Endothelial cell of hepatic sinusoid (primary cell): ENCODE data around the gene SRCAP.

Experiments
- in situ Hi-C: cut with HindIII; loops from 2 replicates; pipeline ENCODE4 v1.10.0; 2017; ENCODE audit warnings: low sequenced_read_pairs

Gene SRCAP

GRCh38 chr16:30728321-30728720 lies 29.4 kb downstream of the SRCAP start:
- in situ Hi-C loops = no loop called here

- in situ Hi-C loops = no loop called here
These were observed 30.1 kb downstream of the SRCAP start for GRCh38 chr16:30728899-30729672.

GRCh38 chr16:30731411-30731810 lies 32.4 kb downstream of the SRCAP start:
- in situ Hi-C loops = no loop called here

DNA sequence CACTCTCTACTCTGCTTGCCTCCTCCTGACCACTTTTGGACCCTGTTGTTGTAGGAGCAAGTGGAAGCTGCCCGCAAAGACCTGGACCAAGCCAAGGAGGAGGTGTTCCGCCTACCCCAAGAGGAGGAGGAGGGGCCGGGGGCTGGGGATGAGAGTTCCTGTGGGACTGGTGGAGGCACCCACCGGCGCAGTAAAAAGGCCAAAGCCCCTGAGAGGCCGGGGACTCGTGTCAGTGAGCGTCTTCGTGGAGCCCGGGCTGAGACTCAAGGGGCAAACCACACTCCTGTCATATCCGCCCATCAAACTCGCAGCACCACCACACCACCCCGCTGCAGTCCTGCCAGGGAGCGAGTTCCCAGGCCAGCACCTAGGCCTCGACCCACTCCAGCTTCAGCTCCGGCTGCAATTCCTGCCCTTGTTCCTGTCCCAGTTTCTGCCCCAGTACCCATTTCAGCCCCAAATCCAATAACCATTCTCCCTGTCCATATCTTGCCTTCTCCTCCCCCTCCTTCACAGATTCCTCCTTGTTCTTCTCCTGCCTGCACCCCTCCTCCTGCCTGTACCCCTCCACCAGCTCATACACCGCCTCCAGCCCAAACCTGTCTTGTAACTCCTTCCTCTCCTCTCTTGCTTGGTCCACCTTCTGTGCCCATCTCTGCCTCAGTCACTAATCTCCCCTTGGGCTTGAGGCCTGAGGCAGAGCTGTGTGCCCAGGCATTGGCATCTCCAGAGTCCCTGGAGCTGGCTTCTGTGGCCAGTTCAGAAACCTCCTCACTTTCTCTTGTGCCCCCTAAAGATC lies 38.2 kb downstream of the SRCAP start:
- in situ Hi-C loops = no loop called here

DNA sequence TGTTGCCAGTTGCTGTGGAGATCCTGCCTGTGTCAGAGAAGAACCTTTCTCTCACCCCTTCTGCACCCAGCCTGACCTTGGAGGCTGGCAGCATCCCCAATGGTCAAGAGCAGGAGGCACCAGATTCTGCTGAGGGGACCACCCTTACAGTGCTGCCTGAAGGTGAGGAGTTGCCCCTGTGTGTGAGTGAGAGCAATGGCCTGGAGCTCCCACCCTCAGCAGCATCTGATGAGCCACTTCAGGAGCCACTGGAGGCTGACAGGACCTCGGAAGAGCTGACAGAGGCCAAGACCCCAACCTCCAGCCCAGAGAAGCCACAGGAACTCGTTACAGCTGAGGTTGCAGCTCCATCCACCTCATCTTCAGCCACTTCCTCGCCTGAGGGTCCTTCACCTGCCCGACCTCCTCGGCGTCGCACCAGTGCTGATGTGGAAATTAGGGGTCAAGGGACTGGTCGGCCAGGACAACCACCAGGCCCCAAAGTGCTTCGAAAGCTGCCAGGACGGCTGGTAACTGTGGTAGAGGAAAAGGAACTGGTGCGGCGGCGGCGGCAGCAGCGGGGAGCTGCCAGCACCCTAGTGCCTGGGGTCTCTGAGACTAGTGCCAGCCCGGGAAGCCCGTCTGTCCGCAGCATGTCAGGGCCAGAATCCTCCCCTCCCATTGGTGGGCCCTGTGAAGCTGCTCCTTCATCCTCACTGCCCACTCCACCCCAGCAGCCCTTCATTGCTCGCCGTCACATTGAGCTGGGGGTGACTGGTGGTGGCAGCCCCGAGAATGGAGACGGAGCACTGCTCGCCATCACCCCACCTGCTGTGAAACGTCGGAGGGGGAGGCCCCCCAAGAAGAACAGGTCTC lies 39.0 kb downstream of the SRCAP start:
- in situ Hi-C loops = no loop called here

DNA sequence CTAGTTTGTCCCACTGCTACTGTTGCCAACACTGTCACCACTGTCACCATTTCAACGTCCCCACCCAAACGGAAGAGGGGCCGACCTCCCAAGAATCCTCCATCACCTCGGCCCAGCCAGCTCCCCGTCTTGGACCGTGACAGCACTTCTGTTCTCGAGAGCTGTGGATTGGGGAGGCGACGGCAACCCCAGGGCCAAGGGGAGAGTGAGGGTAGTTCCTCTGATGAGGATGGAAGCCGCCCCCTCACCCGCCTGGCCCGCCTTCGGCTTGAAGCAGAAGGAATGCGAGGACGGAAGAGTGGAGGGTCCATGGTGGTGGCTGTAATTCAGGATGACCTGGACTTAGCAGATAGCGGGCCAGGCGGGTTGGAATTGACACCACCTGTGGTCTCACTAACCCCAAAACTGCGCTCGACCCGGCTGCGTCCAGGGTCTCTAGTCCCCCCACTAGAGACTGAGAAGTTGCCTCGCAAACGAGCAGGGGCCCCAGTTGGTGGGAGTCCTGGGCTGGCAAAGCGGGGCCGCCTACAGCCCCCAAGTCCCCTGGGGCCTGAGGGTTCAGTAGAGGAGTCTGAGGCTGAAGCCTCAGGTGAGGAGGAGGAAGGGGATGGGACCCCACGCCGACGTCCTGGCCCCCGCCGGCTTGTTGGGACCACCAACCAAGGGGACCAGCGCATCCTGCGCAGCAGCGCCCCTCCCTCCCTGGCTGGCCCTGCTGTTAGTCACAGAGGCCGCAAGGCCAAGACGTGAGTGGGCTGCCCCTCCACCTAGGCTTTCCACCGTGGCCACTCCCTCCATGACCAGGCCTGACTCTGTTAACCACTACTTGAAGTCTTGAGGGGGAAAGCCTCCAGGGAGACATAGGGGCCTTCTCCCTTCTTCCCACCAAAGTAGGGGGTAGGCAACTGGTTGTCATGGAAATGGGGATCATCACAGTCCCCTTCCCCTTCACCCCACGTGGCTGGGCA lies 40.3 kb downstream of the SRCAP start:
- in situ Hi-C loops = no loop called here

DNA sequence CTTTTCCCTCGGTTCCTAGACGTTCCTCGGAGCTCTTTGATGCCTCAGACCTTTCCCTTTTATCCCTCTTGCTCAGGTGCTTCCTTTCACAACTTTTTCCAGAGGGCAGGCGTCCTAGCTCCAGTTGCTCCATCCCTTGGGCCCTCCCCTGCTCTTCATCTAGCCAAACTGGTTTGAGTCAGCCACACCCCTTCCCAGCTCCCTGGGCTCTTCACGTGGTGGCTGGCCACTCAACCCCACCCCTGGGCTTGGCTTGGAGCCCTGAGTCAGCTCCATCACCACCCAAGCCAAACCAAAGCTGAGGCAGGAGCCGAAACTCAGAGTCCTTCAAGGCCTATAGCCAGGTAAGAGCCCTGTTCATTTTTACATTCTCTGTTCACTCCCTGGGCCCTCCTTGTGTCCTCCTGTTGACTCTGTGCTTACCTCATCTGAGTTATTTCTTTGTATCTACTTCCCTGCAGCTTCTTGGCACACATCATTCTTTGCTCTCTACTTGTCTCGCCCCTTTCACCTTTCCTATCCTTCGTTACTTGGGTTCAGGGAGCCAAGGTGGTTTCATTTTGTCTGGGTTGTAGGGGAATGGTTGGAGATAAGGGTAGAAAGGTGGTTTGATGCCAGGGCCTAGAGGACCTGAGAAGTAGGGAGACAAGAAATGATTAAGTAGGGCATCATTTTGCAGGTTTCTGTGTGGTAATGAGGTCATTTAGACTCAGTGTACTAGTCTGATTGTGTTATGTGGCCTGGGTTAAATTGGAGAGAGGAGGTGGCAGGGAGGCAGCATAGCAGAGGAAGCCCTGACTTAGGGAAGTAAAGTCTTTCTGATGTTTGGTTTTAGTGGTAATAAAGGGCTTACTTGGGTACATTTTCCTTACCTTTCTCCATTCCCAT lies 41.6 kb downstream of the SRCAP start:
- in situ Hi-C loops = no loop called here

DNA sequence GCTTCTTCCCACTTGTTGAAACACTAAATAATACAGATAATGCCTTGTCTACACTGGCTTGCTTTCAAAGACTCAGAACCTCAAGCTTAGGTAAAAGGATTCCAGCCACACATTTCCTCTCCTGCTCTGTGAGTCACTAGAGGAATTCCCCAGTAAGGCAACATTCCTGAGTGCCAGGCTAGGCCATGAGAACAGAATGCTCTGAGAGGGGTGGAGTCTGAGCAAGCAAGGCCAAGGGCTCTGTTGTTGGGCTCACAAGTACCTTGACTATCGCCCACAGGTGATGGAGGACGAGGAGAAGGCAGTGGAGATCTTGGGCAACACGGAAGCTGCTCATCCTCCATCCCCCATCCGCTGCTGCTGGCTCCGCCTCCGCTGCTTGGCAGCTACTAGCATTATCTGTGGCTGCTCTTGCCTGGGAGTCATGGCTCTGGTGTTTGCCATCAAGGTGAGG lies 42.5 kb downstream of the SRCAP start:
- in situ Hi-C loops = no loop called here

GRCh38 chr16:30743716-30744115 lies 44.7 kb downstream of the SRCAP start:
- in situ Hi-C loops = no loop called here

- in situ Hi-C loops = no loop called here
These were observed 45.2 kb downstream of the SRCAP start for GRCh38 chr16:30744183-30744582.

- in situ Hi-C loops = no loop called here
These were observed 46.1 kb downstream of the SRCAP start for GRCh38 chr16:30745082-30745481.

GRCh38 chr16:30746638-30747175 lies 47.7 kb downstream of the SRCAP start:
- in situ Hi-C loops = no loop called here

DNA sequence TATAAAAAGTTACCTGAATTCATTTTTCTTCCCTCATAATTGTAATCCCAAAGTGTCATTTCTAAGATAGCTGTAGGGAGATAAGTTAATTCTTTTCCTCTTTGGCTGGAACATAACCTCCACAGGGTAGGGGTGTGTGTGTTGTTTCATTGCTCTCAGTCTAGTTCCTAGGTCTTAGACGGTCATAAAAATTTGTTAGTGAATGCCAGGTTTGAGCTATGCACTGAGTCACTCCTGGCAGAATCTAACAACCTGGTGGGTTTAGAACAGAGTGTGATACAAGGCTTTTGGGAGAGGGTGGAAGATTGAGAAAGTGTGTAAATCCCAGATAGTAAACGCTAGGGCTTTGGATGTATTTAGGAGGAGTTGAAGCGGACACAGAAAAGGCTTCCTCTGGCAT lies 48.4 kb downstream of the SRCAP start:
- in situ Hi-C loops = no loop called here

DNA sequence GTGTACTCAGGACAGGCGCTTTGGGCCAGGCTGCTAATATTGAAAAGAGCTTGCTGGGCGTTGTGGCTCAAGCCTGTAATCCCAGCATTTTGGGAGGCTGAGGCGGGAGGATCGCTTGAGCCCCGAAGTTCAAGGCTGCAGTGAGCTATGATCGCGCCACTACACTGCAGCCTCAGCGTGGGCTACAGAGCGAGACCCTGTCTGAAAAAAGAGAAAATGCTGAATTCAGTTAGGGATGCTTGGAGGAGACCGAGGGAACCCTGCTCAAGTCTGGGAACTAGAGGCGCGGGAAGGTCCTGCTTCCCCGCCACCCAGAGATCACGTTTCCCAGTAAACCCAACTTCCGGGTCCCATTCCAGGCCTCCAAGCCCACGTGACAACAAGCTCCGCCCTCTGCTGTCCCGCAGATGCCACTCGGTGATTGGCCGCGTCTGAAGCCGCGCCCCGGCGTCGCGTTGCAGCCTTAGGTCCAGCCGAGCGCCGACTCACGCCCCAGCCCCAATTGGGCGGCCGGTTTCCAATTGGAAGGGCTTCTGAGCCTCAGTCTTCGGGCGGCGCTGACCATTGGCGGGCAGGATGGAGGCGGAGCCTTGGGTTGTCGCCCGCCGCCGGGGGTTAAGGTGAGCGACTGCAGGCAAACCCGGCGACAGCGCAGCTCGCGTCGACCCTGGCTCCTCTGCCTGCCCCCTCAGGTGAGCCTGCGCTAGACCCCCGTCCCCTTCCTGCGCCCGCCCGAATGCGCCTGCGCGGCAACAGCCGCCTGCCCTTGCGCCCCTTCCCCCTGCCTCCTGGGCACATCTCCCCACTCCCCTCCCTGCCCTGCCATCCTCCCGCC lies 49.0 kb downstream of the SRCAP start, which contains the start of gene PHKG2:
Gene PHKG2, plus strand, starts transcription at position 627 of the 835 bp plus-strand sequence. CDS start 396 bp downstream, outside the sequence.
- in situ Hi-C loops = no loop called here

DNA sequence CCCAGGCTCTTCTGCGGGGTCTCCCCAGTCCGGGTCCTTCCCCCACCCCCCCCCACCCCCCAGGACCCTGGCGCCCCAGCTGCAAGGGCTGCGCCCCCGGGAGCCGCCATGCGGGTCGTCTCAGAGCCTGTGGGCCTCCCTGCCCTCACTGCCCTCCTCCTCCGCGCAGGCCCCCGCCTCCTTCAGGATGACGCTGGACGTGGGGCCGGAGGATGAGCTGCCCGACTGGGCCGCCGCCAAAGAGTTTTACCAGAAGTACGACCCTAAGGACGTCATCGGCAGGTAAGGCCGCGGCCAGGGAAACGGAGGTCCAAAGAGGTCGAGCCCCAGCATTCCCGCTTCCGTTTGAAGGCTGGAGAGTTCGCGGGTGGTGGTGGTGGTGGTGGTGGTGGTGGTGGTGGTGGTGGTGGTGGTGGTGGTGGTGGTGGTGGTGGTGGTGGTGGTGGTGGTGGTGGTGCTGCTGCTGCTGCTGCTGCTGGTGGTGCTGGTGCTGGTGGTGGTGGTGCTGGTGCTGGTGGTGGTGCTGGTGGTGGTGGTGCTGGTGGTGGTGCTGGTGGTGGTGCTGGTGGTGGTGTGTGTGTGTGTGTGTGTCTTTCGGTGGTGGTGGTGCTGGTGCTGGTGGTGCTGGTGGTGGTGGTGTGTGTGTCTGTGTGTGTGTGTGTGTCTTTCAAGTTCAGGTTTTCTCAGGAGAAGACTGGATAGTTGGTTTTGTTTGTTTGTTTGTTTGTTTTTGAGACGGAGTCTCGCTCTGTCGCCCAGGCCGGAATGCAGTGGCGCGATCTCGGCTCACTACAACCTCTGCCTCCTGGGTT lies 49.9 kb downstream of the SRCAP start:
- in situ Hi-C loops = no loop called here

- in situ Hi-C loops = no loop called here
These were observed 51.2 kb downstream of the SRCAP start for GRCh38 chr16:30750201-30750600.

DNA sequence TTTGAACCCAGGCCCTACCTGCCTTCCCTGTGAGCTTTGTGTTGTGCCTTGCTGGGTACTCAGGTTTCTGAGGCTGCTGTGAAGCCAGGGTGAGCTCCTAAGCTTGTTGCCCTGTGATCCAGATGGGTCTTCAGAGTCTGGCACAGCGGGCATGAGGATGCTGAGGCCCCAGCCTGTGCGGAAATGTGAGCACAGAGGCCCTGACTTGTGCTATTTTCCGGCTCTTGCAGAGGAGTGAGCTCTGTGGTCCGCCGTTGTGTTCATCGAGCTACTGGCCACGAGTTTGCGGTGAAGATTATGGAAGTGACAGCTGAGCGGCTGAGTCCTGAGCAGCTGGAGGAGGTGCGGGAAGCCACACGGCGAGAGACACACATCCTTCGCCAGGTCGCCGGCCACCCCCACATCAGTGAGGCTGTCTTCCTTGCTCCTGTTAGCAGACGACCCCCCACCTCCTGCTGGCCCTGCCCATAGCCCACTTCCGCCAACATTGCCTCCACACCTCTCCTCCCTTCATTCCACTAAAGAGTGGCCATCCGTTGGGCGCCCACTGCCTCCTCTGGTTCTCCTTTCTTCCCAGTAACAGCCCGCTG lies 52.0 kb downstream of the SRCAP start:
- in situ Hi-C loops = no loop called here
